PC-3 (cell line): ENCODE data around the gene ARFGAP3. TPM values are rescaled to one million over a fixed set of nuclear protein-coding genes. Genes with fewer than 3 reads are reported as not detected.

Experiments used
- ATAC-seq: fragments of 200-7000 bp; cut with Tn5 transposase; 2 replicates; pipeline ENCODE4 v1.9.1; 2020; ENCODE audit warnings: mild to moderate bottlenecking, moderate library complexity
- BruUV-seq: library from RNA; stranded (reverse); fragments of 400-500 nt; replicated peaks from 2 replicates; lab custom pipeline; 2021; lab: Mats Ljungman, UMichigan
- CTCF ChIA-PET: fragments of 300-600 bp; sonication (Branson Sonifier 250); formaldehyde crosslinking; loops from one replicate; lab custom pipeline; 2022; ENCODE audit warnings: antibody characterized with exemption; lab: Charles Lee
- POLR2A ChIA-PET: fragments of 300-600 bp; sonication (Branson Sonifier 250); formaldehyde crosslinking; loops from one replicate; lab custom pipeline; 2022; ENCODE audit warnings: antibody characterized with exemption; ENCODE audit not compliant: unreplicated experiment; lab: Charles Lee
- DNase-seq: peaks from one replicate; pipeline ENCODE4 v3.0.0-alpha.2; 2015
- H2AFZ ChIP-seq: fragments of 300-600 bp; sonication (generic); 2 replicates; pipeline ENCODE4 v1.6.0; 2016; ENCODE audit warnings: antibody characterized with exemption, low read length
- H3F3A ChIP-seq: fragments of 300-600 bp; sonication (generic); one replicate; pipeline ENCODE4 v1.6.0; 2017; ENCODE audit warnings: antibody characterized with exemption, low read length, control low read depth, mild to moderate bottlenecking; ENCODE audit not compliant: unreplicated experiment
- H3K27ac ChIP-seq: fragments of 300-600 bp; sonication (generic); 2 replicates; pipeline ENCODE4 v1.5.1; 2016; ENCODE audit warnings: mild to moderate bottlenecking, low read length
- H3K27me3 ChIP-seq: fragments of 300-600 bp; sonication (generic); 2 replicates; pipeline ENCODE4 v1.6.1; 2016; ENCODE audit warnings: low read length, mixed read lengths
- H3K36me3 ChIP-seq: fragments of 300-600 bp; sonication (generic); 2 replicates; pipeline ENCODE4 v1.6.1; 2016; ENCODE audit warnings: low read depth, mixed run types, low read length, mixed read lengths
- H3K4me1 ChIP-seq: fragments of 300-600 bp; sonication (generic); 2 replicates; pipeline ENCODE4 v1.5.1; 2016; ENCODE audit warnings: low read length; ENCODE audit not compliant: insufficient read depth
- H3K4me2 ChIP-seq: fragments of 300-600 bp; sonication (generic); 2 replicates; pipeline ENCODE4 v1.6.0; 2016; ENCODE audit warnings: low read length
- H3K4me3 ChIP-seq: fragments of 300-600 bp; sonication (generic); 2 replicates; pipeline ENCODE4 v1.5.1; 2016; ENCODE audit warnings: mild to moderate bottlenecking, low read length, mixed read lengths
- H3K79me2 ChIP-seq: fragments of 300-600 bp; sonication (generic); 2 replicates; pipeline ENCODE4 v1.6.1; 2017; ENCODE audit warnings: low read length, mixed read lengths
- H3K9ac ChIP-seq: fragments of 300-600 bp; sonication (generic); 2 replicates; pipeline ENCODE4 v1.6.0; 2016; ENCODE audit warnings: mild to moderate bottlenecking, low read length
- H3K9me2 ChIP-seq: fragments of 300-600 bp; sonication (generic); replicated peaks from 2 replicates; pipeline ENCODE4 v1.6.1; 2016; ENCODE audit warnings: mixed run types, low read length, mixed read lengths
- H3K9me3 ChIP-seq: fragments of 300-600 bp; sonication (generic); 2 replicates; pipeline ENCODE4 v1.6.1; 2016; ENCODE audit warnings: low read length, mixed read lengths
- H4K20me1 ChIP-seq: fragments of 300-600 bp; sonication (generic); 2 replicates; pipeline ENCODE4 v1.6.1; 2016; ENCODE audit warnings: low read length, mixed read lengths
- EZH2 ChIP-seq: fragments of 300-600 bp; sonication (generic); IDR thresholded peaks from one replicate; pipeline ENCODE4 v1.6.1; 2017; ENCODE audit warnings: antibody characterized with exemption, mild to moderate bottlenecking, low read length; ENCODE audit not compliant: unreplicated experiment
- EZH2phosphoT487 ChIP-seq: fragments of 300-600 bp; sonication (generic); IDR thresholded peaks from 2 replicates; pipeline ENCODE4 v1.6.1; 2018; ENCODE audit warnings: mild to moderate bottlenecking, antibody characterized with exemption, low read length, borderline replicate concordance
- intact Hi-C: fragments of 100-400 bp; cut with micrococcal nuclease; formaldehyde crosslinking; loops from 2 replicates; pipeline ENCODE4 v1.9.0; 2023
- total RNA-seq: library from RNA; depleted of rRNA; stranded (reverse); fragments of >200 nt; gene quantifications from 2 replicates; pipeline ENCODE4 v1.2.3, GENCODE V29; 2014
- TF ChIP-seq, protein P1 (sequence below): fragments of 300-600 bp; sonication (generic); conservative IDR thresholded peaks from 2 replicates; pipeline ENCODE4 v1.5.1; 2017; ENCODE audit warnings: antibody characterized with exemption, low read depth, mild to moderate bottlenecking, low read length

The ARFGAP3 gene
- total RNA-seq, 1 experiment from 2014 or later: 19.2 TPM

DNA sequence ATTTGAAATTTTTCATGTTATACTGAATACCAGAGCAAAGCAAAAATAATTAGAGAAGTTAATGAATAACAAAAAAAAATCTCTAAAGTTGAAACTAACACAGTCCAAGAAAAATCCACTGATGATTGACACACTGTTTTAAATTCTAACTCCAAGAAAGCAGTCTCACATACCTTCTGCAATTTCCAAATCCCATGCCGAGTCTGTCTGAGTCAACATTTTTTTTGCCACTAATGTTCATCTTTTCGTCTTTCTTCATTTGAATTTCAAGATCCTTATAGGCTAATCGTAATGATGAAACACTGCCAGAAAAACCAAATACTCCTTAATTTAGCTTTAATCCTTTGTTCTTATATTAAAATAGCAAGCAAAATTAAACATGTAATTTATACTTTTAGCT lies 39.5 kb downstream of the ARFGAP3 start:
- Histone ChIP-seq H3K4me3 (no peak overlapping the region), H3K4me1 (peaks cover 23% of the 10 kb centered on the region), H3K9ac (no peak overlapping the region; the same call in 1 of the 2 replicates), H3K36me3 (peaks cover 3% of the 10 kb centered on the region; the same call in 1 of the 2 replicates), H3K9me2 (no peaks in the 10 kb centered on the region), H3K27ac (no peak overlapping the region), H4K20me1 (no peaks in the 10 kb centered on the region), H3K9me3 (no peaks in the 10 kb centered on the region), H3K4me2 (no peak overlapping the region), H3F3A (no peaks in the 10 kb centered on the region), H3K27me3 (no peaks in the 10 kb centered on the region), H3K79me2 (no peaks in the 10 kb centered on the region), H2AFZ (no peak overlapping the region)
- DNase-seq (no peak), ATAC-seq (no peak)
- ChIA-PET POLR2A (interaction anchor here (0.6 kb wide), 1 partner anchor 909 kb away, joined by 3 read pairs; no protein-coding TSS in a partner anchor), CTCF (no interaction called here)
- TF ChIP-seq EZH2phosphoT487 (no peak), EZH2 (no peak)
- TF ChIP-seq, protein P1, sequence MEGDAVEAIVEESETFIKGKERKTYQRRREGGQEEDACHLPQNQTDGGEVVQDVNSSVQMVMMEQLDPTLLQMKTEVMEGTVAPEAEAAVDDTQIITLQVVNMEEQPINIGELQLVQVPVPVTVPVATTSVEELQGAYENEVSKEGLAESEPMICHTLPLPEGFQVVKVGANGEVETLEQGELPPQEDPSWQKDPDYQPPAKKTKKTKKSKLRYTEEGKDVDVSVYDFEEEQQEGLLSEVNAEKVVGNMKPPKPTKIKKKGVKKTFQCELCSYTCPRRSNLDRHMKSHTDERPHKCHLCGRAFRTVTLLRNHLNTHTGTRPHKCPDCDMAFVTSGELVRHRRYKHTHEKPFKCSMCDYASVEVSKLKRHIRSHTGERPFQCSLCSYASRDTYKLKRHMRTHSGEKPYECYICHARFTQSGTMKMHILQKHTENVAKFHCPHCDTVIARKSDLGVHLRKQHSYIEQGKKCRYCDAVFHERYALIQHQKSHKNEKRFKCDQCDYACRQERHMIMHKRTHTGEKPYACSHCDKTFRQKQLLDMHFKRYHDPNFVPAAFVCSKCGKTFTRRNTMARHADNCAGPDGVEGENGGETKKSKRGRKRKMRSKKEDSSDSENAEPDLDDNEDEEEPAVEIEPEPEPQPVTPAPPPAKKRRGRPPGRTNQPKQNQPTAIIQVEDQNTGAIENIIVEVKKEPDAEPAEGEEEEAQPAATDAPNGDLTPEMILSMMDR: no peak
- intact Hi-C loops: no loop called here
- no TSS peak for BruUV-seq

DNA sequence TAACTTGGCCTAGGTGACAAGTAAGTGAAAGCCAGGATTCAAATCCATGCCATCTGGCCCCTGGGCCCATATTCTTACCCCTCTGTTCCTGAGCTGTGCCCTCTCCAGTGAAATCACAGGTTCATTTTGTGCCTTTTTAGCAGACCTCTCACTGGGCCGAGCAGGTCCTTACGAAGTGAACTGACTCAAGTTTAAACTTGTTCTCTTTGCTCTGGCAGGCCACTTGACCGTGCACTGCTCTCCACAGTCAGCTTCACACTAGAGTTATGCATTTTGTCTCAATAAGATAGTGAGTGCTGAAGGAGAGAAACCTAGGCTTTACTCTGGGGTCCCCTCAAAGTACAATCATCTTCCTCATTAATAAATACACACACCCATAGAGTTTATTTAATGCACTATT lies 40.7 kb downstream of the ARFGAP3 start:
- Histone ChIP-seq H3K9me3 (no peaks in the 10 kb centered on the region), H3K36me3 (0 out of 2 replicates have a peak, but pooled peaks cover 2% of the 10 kb centered on the region), H3K27me3 (no peaks in the 10 kb centered on the region), H3F3A (no peaks in the 10 kb centered on the region), H3K27ac (no peak overlapping the region), H4K20me1 (no peaks in the 10 kb centered on the region), H3K79me2 (no peaks in the 10 kb centered on the region), H3K9ac (no peak overlapping the region), H3K4me3 (no peak overlapping the region), H3K4me2 (no peak overlapping the region), H2AFZ (no peak overlapping the region), H3K9me2 (no peaks in the 10 kb centered on the region), H3K4me1 (peaks cover 23% of the 10 kb centered on the region)
- no peak for ATAC-seq
- TF ChIP-seq EZH2: no peak
- TF ChIP-seq, protein P1: no peak
- no peak for TF ChIP-seq EZH2phosphoT487
- CTCF ChIA-PET: interaction anchor here (0.6 kb wide), 1 partner anchor 144 kb away, joined by 5 read pairs; no protein-coding TSS in a partner anchor
- no TSS peak for BruUV-seq
- intact Hi-C loops: no loop called here
- no peak for DNase-seq
- POLR2A ChIA-PET: no interaction called here

DNA sequence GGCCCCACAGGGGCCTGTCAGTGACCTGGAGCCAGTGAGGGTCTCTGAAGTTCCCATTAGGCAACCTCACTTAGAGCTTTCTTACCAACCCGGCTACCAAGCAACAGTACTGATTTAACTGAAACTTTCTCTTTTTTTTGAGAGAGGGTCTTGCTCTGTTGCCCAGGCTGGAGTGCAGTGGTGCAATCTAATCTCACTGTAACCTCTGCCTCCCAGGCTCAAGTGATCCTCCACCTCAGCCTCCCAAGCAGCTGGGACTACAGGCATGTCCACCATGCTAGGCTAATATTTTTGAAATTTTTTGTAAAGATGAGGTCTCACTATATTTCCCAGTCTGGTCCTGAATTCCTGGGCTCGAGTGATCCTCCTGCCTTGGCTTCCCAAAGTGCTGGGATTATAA lies 42.5 kb downstream of the ARFGAP3 start:
- no peak overlapping the region for H3K4me3 ChIP-seq
- ATAC-seq (no peak), DNase-seq (no peak)
- no peak overlapping the region for H3K9ac ChIP-seq
- no peaks in the 10 kb centered on the region for H3K79me2 ChIP-seq
- BruUV-seq: no TSS peak
- H3K4me2 ChIP-seq: no peak overlapping the region
- TF ChIP-seq EZH2 (no peak), EZH2phosphoT487 (no peak)
- TF ChIP-seq, protein P1: no peak
- POLR2A ChIA-PET: no interaction called here
- H2AFZ ChIP-seq: no peak overlapping the region
- no peaks in the 10 kb centered on the region for H3K9me3 ChIP-seq
- peaks cover 7% of the 10 kb centered on the region for H3K4me1 ChIP-seq
- H3K36me3 ChIP-seq: no peaks in the 10 kb centered on the region
- H3K27ac ChIP-seq: no peak overlapping the region
- intact Hi-C loops: no loop called here
- no peaks in the 10 kb centered on the region for H4K20me1 ChIP-seq
- no peaks in the 10 kb centered on the region for H3K9me2 ChIP-seq
- no peaks in the 10 kb centered on the region for H3F3A ChIP-seq
- H3K27me3 ChIP-seq: no peaks in the 10 kb centered on the region
- CTCF ChIA-PET: no interaction called here
